ENCODE results near the gene TAF6L.
"Not testable (repeated sequence)": the region's sequence is repeated elsewhere in the genome, so short reads cannot be mapped to it uniquely, and the experiment has no call there.

TAF6L gene

GRCh38 chr11:62757846-62758788 is 13.1 kb upstream of the TAF6L start:
- DNase-seq (ENCODE audit: low read depth) = no peak

- not testable (repeated sequence) for DNase-seq (ENCODE audit: low read depth)
These were observed 10.3 kb upstream of the TAF6L start for GRCh38 chr11:62760867-62761227.

- DNase-seq (ENCODE audit: low read depth) = no peak
These were observed 435 bp upstream of the TAF6L start for GRCh38 chr11:62770778-62771143.

GRCh38 chr11:62774407-62774806 is 3.2 kb downstream of the TAF6L start:
- no peak for DNase-seq (ENCODE audit: low read depth)

GRCh38 chr11:62775646-62776045 is 4.5 kb downstream of the TAF6L start:
- DNase-seq (ENCODE audit: low read depth) = no peak

GRCh38 chr11:62777389-62777788 is 6.2 kb downstream of the TAF6L start:
- DNase-seq (ENCODE audit: low read depth) = no peak

GRCh38 chr11:62778441-62778840 is 7.2 kb downstream of the TAF6L start:
- no peak for DNase-seq (ENCODE audit: low read depth)

- no peak for DNase-seq (ENCODE audit: low read depth)
These were observed 11.6 kb downstream of the TAF6L start for GRCh38 chr11:62782753-62783152.

- DNase-seq (ENCODE audit: low read depth) = peak; percentile 70
These were observed 15.3 kb downstream of the TAF6L start for GRCh38 chr11:62786318-62787004.

- DNase-seq (ENCODE audit: low read depth) = peak; percentile 99
These were observed 16.0 kb downstream of the TAF6L start, which contains the start of gene TMEM179B for GRCh38 chr11:62787005-62787759. TSS of gene TMEM179B (plus strand) at chr11:62787402. CDS start at chr11:62787432, 30 bp downstream.

- DNase-seq (ENCODE audit: low read depth) = no peak
These were observed 17.8 kb downstream of the TAF6L start for GRCh38 chr11:62788991-62789390.

- no peak for DNase-seq (ENCODE audit: low read depth)
These were observed 18.4 kb downstream of the TAF6L start for GRCh38 chr11:62789576-62789975.

- DNase-seq (ENCODE audit: low read depth) = peak; percentile 82
These were observed 20.5 kb downstream of the TAF6L start, which contains the start of gene TMEM223 for GRCh38 chr11:62791501-62792201. TSS of gene TMEM223 (minus strand) at chr11:62792006. CDS start at chr11:62791994, 12 bp downstream.

GRCh38 chr11:62792202-62792575 is 21.0 kb downstream of the TAF6L start:
- no peak for DNase-seq (ENCODE audit: low read depth)

GRCh38 chr11:62794201-62794775 is 23.1 kb downstream of the TAF6L start:
- no peak for DNase-seq (ENCODE audit: low read depth)

GRCh38 chr11:62796281-62796680 is 25.1 kb downstream of the TAF6L start:
- no peak for DNase-seq (ENCODE audit: low read depth)

GRCh38 chr11:62799486-62799885 is 28.3 kb downstream of the TAF6L start:
- no peak for DNase-seq (ENCODE audit: low read depth)

- DNase-seq (ENCODE audit: low read depth) = no peak
These were observed 29.9 kb downstream of the TAF6L start for GRCh38 chr11:62801071-62801470.

- no peak for DNase-seq (ENCODE audit: low read depth)
These were observed 33.3 kb downstream of the TAF6L start for GRCh38 chr11:62804310-62805075.

GRCh38 chr11:62805076-62805892 is 34.1 kb downstream of the TAF6L start, which contains the start of gene NXF1:
TSS of gene NXF1 (minus strand) at chr11:62805440. CDS start at chr11:62805356, 84 bp downstream.
- peak; percentile 88 for DNase-seq (ENCODE audit: low read depth)
